ENCODE data around the gene TAF4. TPM values are rescaled to one million over a fixed set of nuclear protein-coding genes. Genes with fewer than 3 reads are reported as not detected.

Gene TAF4, protein sequence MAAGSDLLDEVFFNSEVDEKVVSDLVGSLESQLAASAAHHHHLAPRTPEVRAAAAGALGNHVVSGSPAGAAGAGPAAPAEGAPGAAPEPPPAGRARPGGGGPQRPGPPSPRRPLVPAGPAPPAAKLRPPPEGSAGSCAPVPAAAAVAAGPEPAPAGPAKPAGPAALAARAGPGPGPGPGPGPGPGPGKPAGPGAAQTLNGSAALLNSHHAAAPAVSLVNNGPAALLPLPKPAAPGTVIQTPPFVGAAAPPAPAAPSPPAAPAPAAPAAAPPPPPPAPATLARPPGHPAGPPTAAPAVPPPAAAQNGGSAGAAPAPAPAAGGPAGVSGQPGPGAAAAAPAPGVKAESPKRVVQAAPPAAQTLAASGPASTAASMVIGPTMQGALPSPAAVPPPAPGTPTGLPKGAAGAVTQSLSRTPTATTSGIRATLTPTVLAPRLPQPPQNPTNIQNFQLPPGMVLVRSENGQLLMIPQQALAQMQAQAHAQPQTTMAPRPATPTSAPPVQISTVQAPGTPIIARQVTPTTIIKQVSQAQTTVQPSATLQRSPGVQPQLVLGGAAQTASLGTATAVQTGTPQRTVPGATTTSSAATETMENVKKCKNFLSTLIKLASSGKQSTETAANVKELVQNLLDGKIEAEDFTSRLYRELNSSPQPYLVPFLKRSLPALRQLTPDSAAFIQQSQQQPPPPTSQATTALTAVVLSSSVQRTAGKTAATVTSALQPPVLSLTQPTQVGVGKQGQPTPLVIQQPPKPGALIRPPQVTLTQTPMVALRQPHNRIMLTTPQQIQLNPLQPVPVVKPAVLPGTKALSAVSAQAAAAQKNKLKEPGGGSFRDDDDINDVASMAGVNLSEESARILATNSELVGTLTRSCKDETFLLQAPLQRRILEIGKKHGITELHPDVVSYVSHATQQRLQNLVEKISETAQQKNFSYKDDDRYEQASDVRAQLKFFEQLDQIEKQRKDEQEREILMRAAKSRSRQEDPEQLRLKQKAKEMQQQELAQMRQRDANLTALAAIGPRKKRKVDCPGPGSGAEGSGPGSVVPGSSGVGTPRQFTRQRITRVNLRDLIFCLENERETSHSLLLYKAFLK
- total RNA-seq (2022), result 64.3 and 65.2 TPM in 2 replicates
- Bru-seq, nascent RNA, result percentile 82 among the genes with signal in this experiment
- percentile 83 among the genes with signal in this experiment for BruChase-seq, experiment 1, labeled RNA remaining after a 6-hour chase
- percentile 84 among the genes with signal in this experiment for BruChase-seq, experiment 2, labeled RNA remaining after a 2-hour chase
- long read RNA-seq, full-length matches to known transcripts, result 3 of 17 reads
- long read RNA-seq, partial matches to known transcripts, result 10 of 17 reads
- long read RNA-seq, other reads (novel, unspliced or antisense), result 4 of 17 reads

DNA sequence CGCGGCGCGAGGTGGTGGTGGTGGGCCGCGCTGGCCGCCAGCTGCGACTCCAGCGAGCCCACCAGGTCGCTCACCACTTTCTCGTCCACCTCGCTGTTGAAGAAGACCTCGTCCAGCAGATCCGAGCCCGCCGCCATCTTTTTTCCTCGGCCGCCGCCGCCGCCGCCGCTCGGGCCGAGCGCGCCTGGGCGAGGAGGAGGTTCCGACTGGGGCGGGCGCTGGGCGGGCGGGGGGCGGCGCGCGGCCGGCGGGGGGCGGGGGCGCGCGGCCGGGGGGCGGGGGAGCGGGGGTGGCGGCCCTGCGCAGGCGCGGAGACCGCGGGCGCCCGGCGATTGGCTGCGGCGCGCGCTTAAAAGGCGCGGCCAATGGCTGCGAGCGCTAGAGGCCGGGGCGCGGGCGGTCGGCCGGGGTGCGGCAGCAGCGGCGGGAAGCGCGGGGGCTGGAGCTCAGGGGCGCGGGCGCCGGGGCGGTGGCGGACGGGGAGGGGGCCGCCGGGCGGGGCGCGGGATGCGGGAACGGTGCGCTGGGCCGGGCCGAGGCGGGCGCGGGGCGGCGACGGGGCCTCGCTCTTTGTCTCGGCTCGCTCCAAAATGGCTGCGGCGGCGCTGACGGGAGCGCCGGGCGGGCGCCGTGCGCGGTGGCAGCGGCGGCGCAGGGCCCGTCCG lies at the start of gene TAF4:
TAF4 (minus strand) TSS at position 208 of the 665 bp plus-strand sequence; CDS start at position 137, 71 bp downstream.
- peak; percentile 82 for DNase-seq
- Mint-ChIP-seq H3K27ac (ENCODE audit: unreplicated experiment) (peak within 1 kb of the TSS; percentile 99), H3K4me1 (ENCODE audit: low read depth, unreplicated experiment) (peaks cover 54% of the 10 kb centered on the region), H3K36me3 (ENCODE audit: insufficient read depth, unreplicated experiment) (peaks cover 58% of the 10 kb centered on the region), H3K9me3 (ENCODE audit: low read depth, unreplicated experiment) (no peaks in the 10 kb centered on the region), H3K27me3 (ENCODE audit: unreplicated experiment) (peaks cover 12% of the 10 kb centered on the region), H3K4me3 (ENCODE audit: low read depth, unreplicated experiment) (peak within 1 kb of the TSS; percentile 77)
- intact Hi-C loops (cut with micrococcal nuclease; ENCODE audit: unreplicated experiment), result loop anchor here (5.0 kb wide), 1 partner anchor 56 kb away; the partner anchor contains the start of gene LSM14B
- no TSS peak for BruUV-seq (replicated peaks)
- CTCF ChIA-PET, result no interaction called here
- TF ChIP-seq, protein P1, sequence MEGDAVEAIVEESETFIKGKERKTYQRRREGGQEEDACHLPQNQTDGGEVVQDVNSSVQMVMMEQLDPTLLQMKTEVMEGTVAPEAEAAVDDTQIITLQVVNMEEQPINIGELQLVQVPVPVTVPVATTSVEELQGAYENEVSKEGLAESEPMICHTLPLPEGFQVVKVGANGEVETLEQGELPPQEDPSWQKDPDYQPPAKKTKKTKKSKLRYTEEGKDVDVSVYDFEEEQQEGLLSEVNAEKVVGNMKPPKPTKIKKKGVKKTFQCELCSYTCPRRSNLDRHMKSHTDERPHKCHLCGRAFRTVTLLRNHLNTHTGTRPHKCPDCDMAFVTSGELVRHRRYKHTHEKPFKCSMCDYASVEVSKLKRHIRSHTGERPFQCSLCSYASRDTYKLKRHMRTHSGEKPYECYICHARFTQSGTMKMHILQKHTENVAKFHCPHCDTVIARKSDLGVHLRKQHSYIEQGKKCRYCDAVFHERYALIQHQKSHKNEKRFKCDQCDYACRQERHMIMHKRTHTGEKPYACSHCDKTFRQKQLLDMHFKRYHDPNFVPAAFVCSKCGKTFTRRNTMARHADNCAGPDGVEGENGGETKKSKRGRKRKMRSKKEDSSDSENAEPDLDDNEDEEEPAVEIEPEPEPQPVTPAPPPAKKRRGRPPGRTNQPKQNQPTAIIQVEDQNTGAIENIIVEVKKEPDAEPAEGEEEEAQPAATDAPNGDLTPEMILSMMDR (IDR thresholded peaks at IDR 0.05; ENCODE audit: unreplicated experiment), result no peak

DNA sequence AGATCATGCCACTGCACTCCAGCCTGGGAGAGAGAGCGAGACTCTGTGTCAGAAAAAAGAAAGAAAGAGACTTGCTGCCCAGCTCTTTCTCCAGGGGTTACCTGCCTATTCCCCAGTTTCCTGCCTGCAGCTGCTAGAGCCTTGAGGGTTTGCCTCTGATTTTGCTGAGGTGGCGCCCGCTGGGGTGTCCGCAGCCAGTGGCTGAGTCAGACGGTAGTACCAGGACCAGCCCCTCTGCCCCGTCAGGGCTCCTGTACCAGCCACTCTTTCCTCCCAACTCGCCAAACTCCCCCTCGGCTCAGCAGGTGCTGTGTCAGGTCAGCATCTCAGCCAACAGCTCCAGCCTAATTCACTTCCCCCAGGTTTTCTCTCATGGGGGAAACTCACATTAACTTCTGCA lies 49.2 kb upstream of the TAF4 start:
- peaks cover 46% of the 10 kb centered on the region for H3K27me3 Mint-ChIP-seq (ENCODE audit: unreplicated experiment)
- no TSS peak for BruUV-seq (replicated peaks)
- H3K4me1 Mint-ChIP-seq (ENCODE audit: low read depth, unreplicated experiment), result no peaks in the 10 kb centered on the region
- TF ChIP-seq, protein P1 (IDR thresholded peaks at IDR 0.05; ENCODE audit: unreplicated experiment), result no peak
- DNase-seq, result no peak
- H3K9me3 Mint-ChIP-seq (ENCODE audit: low read depth, unreplicated experiment), result peaks cover 6% of the 10 kb centered on the region
- H3K4me3 Mint-ChIP-seq (ENCODE audit: low read depth, unreplicated experiment), result no peak overlapping the region
- peaks cover 11% of the 10 kb centered on the region for H3K36me3 Mint-ChIP-seq (ENCODE audit: insufficient read depth, unreplicated experiment)
- intact Hi-C loops (cut with micrococcal nuclease; ENCODE audit: unreplicated experiment), result no loop called here
- H3K27ac Mint-ChIP-seq (ENCODE audit: unreplicated experiment), result no peak overlapping the region
- CTCF ChIA-PET, result interaction anchor here (0.9 kb wide), 1 partner anchor 11 kb away, joined by 3 read pairs; no protein-coding TSS in a partner anchor

DNA sequence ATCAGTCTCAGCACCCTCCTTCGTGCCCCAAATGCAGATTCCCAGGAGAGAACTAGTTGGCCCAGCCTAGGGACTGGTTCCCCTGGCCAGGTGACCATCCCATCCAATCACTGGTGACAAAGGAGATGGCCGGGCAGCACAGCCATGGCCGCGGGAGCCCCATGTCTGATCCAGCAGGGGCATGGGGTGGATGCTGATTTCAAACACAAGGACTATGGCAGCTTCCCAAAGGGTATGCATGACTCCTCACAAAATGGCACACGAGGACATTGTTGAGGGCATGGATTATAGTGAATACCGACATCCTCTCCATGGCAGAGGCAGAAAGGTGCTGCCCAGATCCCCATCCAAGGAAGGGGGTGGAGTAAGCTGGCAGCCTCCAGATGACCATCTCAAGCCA lies 46.7 kb upstream of the TAF4 start:
- intact Hi-C loops (cut with micrococcal nuclease; ENCODE audit: unreplicated experiment), result no loop called here
- Mint-ChIP-seq H3K4me1 (ENCODE audit: low read depth, unreplicated experiment) (no peaks in the 10 kb centered on the region), H3K9me3 (ENCODE audit: low read depth, unreplicated experiment) (peaks cover 15% of the 10 kb centered on the region), H3K36me3 (ENCODE audit: insufficient read depth, unreplicated experiment) (peaks cover 4% of the 10 kb centered on the region), H3K27ac (ENCODE audit: unreplicated experiment) (no peak overlapping the region), H3K4me3 (ENCODE audit: low read depth, unreplicated experiment) (no peak overlapping the region), H3K27me3 (ENCODE audit: unreplicated experiment) (peaks cover 21% of the 10 kb centered on the region)
- CTCF ChIA-PET, result interaction anchor here (1.0 kb wide), 1 partner anchor 9 kb away, joined by 8 read pairs; no protein-coding TSS in a partner anchor
- no TSS peak for BruUV-seq (replicated peaks)
- DNase-seq, result no peak
- TF ChIP-seq, protein P1 (IDR thresholded peaks at IDR 0.05; ENCODE audit: unreplicated experiment), result no peak
